ENCODE data around the gene RSRC1. TPM values are rescaled to one million over a fixed set of nuclear protein-coding genes. Genes with fewer than 3 reads are reported as not detected.

The RSRC1 gene
- total RNA-seq, 1 experiment from 2014 or later = 37.9 TPM

DNA sequence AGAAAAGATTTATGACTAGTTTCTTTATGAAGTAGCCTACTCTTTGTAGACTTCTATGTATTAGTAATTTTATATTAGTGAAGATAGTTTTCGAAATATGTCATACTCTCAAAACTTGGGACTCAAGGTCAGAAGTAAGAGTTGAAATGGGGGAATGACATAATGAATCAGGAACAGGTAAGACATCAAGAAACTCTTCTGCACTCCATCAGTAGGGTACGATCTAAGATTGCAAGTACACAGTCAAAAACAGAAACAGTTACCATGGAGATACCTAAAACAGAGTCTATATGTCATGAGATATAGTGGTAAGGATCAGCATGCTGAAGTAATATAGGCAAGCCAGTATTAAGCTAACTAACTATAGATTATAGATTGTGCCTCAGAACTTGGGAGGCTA, 274.1 kb downstream of the RSRC1 start:
- Mint-ChIP-seq H3K36me3 (ENCODE audit: insufficient read depth in 1 of 3, low read depth in 3 of 3) (no peaks in the 10 kb centered on the region), H3K4me3 (no peak overlapping the region), H3K27me3 (ENCODE audit: low read depth) (no peaks in the 10 kb centered on the region), H3K4me1 (peaks cover 0 to 4% of the 10 kb centered on the region in 2 experiments; a peak in 1 of 4 replicates), H3K27ac (no peak overlapping the region), H3K9me3 (no peaks in the 10 kb centered on the region)
- H2AFZ ChIP-seq (ENCODE audit: low read length) = no peak overlapping the region
- H2BK5ac ChIP-seq (ENCODE audit: insufficient read length, low read length) = no peak overlapping the region
- TF ChIP-seq, protein P1, sequence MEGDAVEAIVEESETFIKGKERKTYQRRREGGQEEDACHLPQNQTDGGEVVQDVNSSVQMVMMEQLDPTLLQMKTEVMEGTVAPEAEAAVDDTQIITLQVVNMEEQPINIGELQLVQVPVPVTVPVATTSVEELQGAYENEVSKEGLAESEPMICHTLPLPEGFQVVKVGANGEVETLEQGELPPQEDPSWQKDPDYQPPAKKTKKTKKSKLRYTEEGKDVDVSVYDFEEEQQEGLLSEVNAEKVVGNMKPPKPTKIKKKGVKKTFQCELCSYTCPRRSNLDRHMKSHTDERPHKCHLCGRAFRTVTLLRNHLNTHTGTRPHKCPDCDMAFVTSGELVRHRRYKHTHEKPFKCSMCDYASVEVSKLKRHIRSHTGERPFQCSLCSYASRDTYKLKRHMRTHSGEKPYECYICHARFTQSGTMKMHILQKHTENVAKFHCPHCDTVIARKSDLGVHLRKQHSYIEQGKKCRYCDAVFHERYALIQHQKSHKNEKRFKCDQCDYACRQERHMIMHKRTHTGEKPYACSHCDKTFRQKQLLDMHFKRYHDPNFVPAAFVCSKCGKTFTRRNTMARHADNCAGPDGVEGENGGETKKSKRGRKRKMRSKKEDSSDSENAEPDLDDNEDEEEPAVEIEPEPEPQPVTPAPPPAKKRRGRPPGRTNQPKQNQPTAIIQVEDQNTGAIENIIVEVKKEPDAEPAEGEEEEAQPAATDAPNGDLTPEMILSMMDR (conservative IDR thresholded peaks at IDR 0.05) = no peak
- H3K27me3 ChIP-seq (ENCODE audit: insufficient read depth, low read length) = no peaks in the 10 kb centered on the region
- no peak overlapping the region for H3K56ac ChIP-seq (ENCODE audit: insufficient read length, low read depth, low read length)
- H3K9me3 ChIP-seq (ENCODE audit: control insufficient read depth, low read depth, low read length) = no peaks in the 10 kb centered on the region
- H4K20me1 ChIP-seq (ENCODE audit: control insufficient read depth, insufficient read depth, insufficient read length) = no peaks in the 10 kb centered on the region
- H4K91ac ChIP-seq (ENCODE audit: insufficient read length, low read depth, low read length) = no peak overlapping the region
- H2AK5ac ChIP-seq (ENCODE audit: insufficient read length, low read length) = no peak overlapping the region
- no peak overlapping the region for H4K8ac ChIP-seq (replicated peaks; ENCODE audit: insufficient read length, low read depth, low read length)
- H3K4ac ChIP-seq (ENCODE audit: low read depth, low read length) = no peak overlapping the region
- H2BK20ac ChIP-seq (ENCODE audit: low read depth, low read length, poor library complexity, severe bottlenecking) = no peak overlapping the region
- no peak overlapping the region for H3K9ac ChIP-seq (ENCODE audit: extremely low read depth, insufficient read length, low read length)
- H3K4me2 ChIP-seq (ENCODE audit: insufficient read depth, insufficient read length, low read length) = no peak overlapping the region
- H3K4me1 ChIP-seq (ENCODE audit: insufficient read depth, low read length) = no peaks in the 10 kb centered on the region; the same call in 1 of the 2 replicates
- no peaks in the 10 kb centered on the region for H3K23me2 ChIP-seq (ENCODE audit: insufficient read length, low read depth, low read length, poor library complexity, severe bottlenecking)
- DNase-seq = no peak
- H2BK15ac ChIP-seq (ENCODE audit: low read depth, low read length) = no peak overlapping the region
- no peak overlapping the region for H2BK12ac ChIP-seq (ENCODE audit: insufficient read length, low read depth, low read length)
- H2BK120ac ChIP-seq (ENCODE audit: low read depth, low read length, poor library complexity, severe bottlenecking) = no peak overlapping the region
- H3K14ac ChIP-seq (ENCODE audit: insufficient read depth, low read length) = no peak overlapping the region
- no peaks in the 10 kb centered on the region for H3K79me1 ChIP-seq (ENCODE audit: insufficient read depth, low read depth, low read length, poor library complexity, severe bottlenecking)
- H3K27ac ChIP-seq (ENCODE audit: insufficient read length, low read depth, low read length) = no peak overlapping the region
- no peaks in the 10 kb centered on the region for H3K79me2 ChIP-seq (ENCODE audit: insufficient read depth, low read length)
- no CpG with 5 or more reads among the region's 2 CpGs for WGBS (ENCODE audit: extremely low coverage, insufficient read length, low lambda C conversion rate)
- H3K18ac ChIP-seq (ENCODE audit: insufficient read length, low read depth, low read length) = no peak overlapping the region
- H4K5ac ChIP-seq (ENCODE audit: insufficient read length, low read depth, low read length) = no peak overlapping the region
- no peak overlapping the region for H3T11ph ChIP-seq (ENCODE audit: low read length)
- no peak overlapping the region for H3K23ac ChIP-seq (ENCODE audit: insufficient read length, low read depth, low read length)
